ENCODE measurements around the gene USP12.

USP12 gene

GRCh38 chr13:27065582-27065981, 106.0 kb downstream of the USP12 start:
- no peak for DNase-seq

- DNase-seq, result no peak
Measured at GRCh38 chr13:27064252-27064995, 107.2 kb downstream of the USP12 start.

GRCh38 chr13:27057817-27058216, 113.8 kb downstream of the USP12 start:
- DNase-seq, result no peak

GRCh38 chr13:27055526-27055925, 116.1 kb downstream of the USP12 start:
- DNase-seq, result no peak

GRCh38 chr13:27054760-27055159, 116.9 kb downstream of the USP12 start:
- no peak for DNase-seq

- no peak for DNase-seq
Measured at GRCh38 chr13:27053902-27054595, 117.6 kb downstream of the USP12 start.

GRCh38 chr13:27053210-27053884, 118.3 kb downstream of the USP12 start:
- no peak for DNase-seq

- DNase-seq, result no peak
Measured at GRCh38 chr13:27052551-27053208, 118.9 kb downstream of the USP12 start.

- DNase-seq, result no peak
Measured at GRCh38 chr13:27047081-27047480, 124.5 kb downstream of the USP12 start.

GRCh38 chr13:27044837-27045570, 126.6 kb downstream of the USP12 start:
- DNase-seq, result no peak

- no peak for DNase-seq
Measured at GRCh38 chr13:27043013-27043412, 128.6 kb downstream of the USP12 start.

- no peak for DNase-seq
Measured at GRCh38 chr13:27041341-27041740, 130.3 kb downstream of the USP12 start.

- no peak for DNase-seq
Measured at GRCh38 chr13:27040826-27041108, 130.8 kb downstream of the USP12 start.

GRCh38 chr13:27039171-27039701, 132.4 kb downstream of the USP12 start:
- no peak for DNase-seq

- no peak for DNase-seq
Measured at GRCh38 chr13:27038323-27038722, 133.3 kb downstream of the USP12 start.

GRCh38 chr13:27037571-27037970, 134.0 kb downstream of the USP12 start:
- DNase-seq, result no peak

- DNase-seq, result no peak
Measured at GRCh38 chr13:27037171-27037570, 134.4 kb downstream of the USP12 start.

- no peak for DNase-seq
Measured at GRCh38 chr13:27036236-27036981, 135.2 kb downstream of the USP12 start.

- no peak for DNase-seq
Measured at GRCh38 chr13:27035892-27036235, 135.7 kb downstream of the USP12 start.

- DNase-seq, result no peak
Measured at GRCh38 chr13:27034678-27035111, 136.9 kb downstream of the USP12 start.

GRCh38 chr13:27028683-27029480, 142.7 kb downstream of the USP12 start:
- no peak for DNase-seq
